Spleen (tissue), 11 donors: ENCODE results near the gene IGF2. TPM values are rescaled to one million over a fixed set of nuclear protein-coding genes. Genes with fewer than 3 reads are reported as not detected.
A peak's percentile ranks its signal among the peaks of the same experiment; 100 is the strongest.

Source experiments
- DNase-seq: peaks from one replicate; pipeline ENCODE4 v3.0.0-alpha.2; 2020
- H3K27ac ChIP-seq, 8 donors: fragments of 200-600 bp; sonication (generic) in 7 of 8; 1 replicate in 4 of 8; 2 replicates in 4 of 8; pipeline versions ENCODE4 v1.5.0 to v1.8.0; 2016 to 2021; ENCODE audit warnings: inconsistent platforms in 4 of 8, mild to moderate bottlenecking in 4 of 8, moderate library complexity in 1 of 8
- H3K27me3 ChIP-seq, 7 donors: fragments of 200-600 bp; sonication (generic) in 6 of 7; replicated peaks in 1 of 7; 1 replicate in 4 of 7; 2 replicates in 3 of 7; pipeline versions ENCODE4 v1.5.0 to v1.8.0; 2016 to 2021; ENCODE audit warnings: inconsistent platforms in 3 of 7, mild to moderate bottlenecking in 1 of 7
- H3K36me3 ChIP-seq, 6 donors: fragments of 200-600 bp; sonication (generic) in 5 of 6; 1 replicate in 4 of 6; 2 replicates in 2 of 6; pipeline versions ENCODE4 v1.5.0 to v1.8.0; 2016 to 2021; ENCODE audit warnings: inconsistent platforms in 2 of 6
- H3K4me1 ChIP-seq, 6 donors: fragments of 200-600 bp; sonication (generic) in 5 of 6; 1 replicate in 3 of 6; 2 replicates in 3 of 6; pipeline versions ENCODE4 v1.5.0 to v1.8.0; 2016 to 2021; ENCODE audit warnings: inconsistent platforms in 3 of 6
- H3K4me3 ChIP-seq, 8 donors: fragments of 200-600 bp; sonication (generic) in 7 of 8; 1 replicate in 4 of 8; 2 replicates in 4 of 8; pipeline versions ENCODE4 v1.5.0 to v1.8.0; 2016 to 2021; ENCODE audit warnings: inconsistent platforms in 4 of 8, mild to moderate bottlenecking in 4 of 8, moderate library complexity in 2 of 8
- H3K9me3 ChIP-seq, 8 donors: fragments of 200-600 bp; sonication (generic) in 7 of 8; 1 replicate in 4 of 8; 2 replicates in 4 of 8; pipeline versions ENCODE4 v1.5.0 to v1.8.0; 2016 to 2021; ENCODE audit warnings: inconsistent platforms in 4 of 8
- POLR2A ChIP-seq, 3 donors: fragments of 450-650 bp; IDR thresholded peaks; one replicate each; pipeline ENCODE4 v1.5.1; 2017; ENCODE audit warnings: antibody characterized with exemption in 3 of 3, mild to moderate bottlenecking in 1 of 3
- POLR2AphosphoS5 ChIP-seq, 3 donors: sonication (generic); formaldehyde crosslinking; IDR thresholded peaks; one replicate each; pipeline ENCODE4 v1.5.1; 2017; ENCODE audit warnings: antibody characterized with exemption in 3 of 3
- WGBS, 5 donors: extraction: QIAGEN DNeasy Blood & Tissue Kit in 3 of 5; methylation state at CpG; one replicate each; pipeline versions ENCODE4 v1.1.5 to v1.1.7; 2013 to 2018; 5-methylcytosine and 5-hydroxymethylcytosine counted together
- intact Hi-C: fragments of 100-400 bp; cut with DNase I; formaldehyde crosslinking; loops from one replicate; pipeline ENCODE4 v1.15.0; 2023; ENCODE audit warnings: low total_unique reads
- polyA plus RNA-seq, 3 donors: library from polyadenylated mRNA; stranded (reverse); fragments of 200-250 nt; gene quantifications; one replicate each; pipeline ENCODE4 v1.2.1, GENCODE V29; 2013
- total RNA-seq, 7 donors: library from RNA; depleted of rRNA in 3 of 7; stranded (reverse); fragments of >200 nt in 3 of 7; fragmentation: NEBNext Ultra II Directional in 4 of 7; extraction: Animal tissue kit (Norgen Biotek cat#: 25700) in 4 of 7; gene quantifications; one replicate each; pipeline versions ENCODE4 v1.1.0 to v1.2.1, GENCODE V29; 2016 to 2021
- TF ChIP-seq, protein P1 (sequence below), 11 experiments: fragments of 200-600 bp in 7 of 11; fragments of 450-650 bp in 4 of 11; sonication (generic) in 4 of 11; IDR thresholded peaks in 8 of 11; conservative IDR thresholded peaks in 3 of 11; 1 replicate in 7 of 11; 2 replicates in 4 of 11; pipeline versions ENCODE4 v1.4.0 to v1.8.0; 2016 to 2021; ENCODE audit warnings: antibody characterized with exemption in 11 of 11, inconsistent platforms in 4 of 11, mild to moderate bottlenecking in 1 of 11
- donor health status: healthy with polysubstance abuse.
- donor health status: DM: no; HTN: no; CAD: no; lungs with moderate emphysema.
- donor health status: DM: no; HTN: no; CAD: no.
- donor health status: Bipolar disorder and iron deficiency.
- donor health status: healthy.
- donor health status: DM: no; HTN: no; CAD: no.
- donor health status: DM: yes; HTN: yes; CAD: no.

IGF2 gene
- total and polyA plus RNA-seq, 10 donors: 0.74 to 66.6 (median 13.7) TPM

DNA sequence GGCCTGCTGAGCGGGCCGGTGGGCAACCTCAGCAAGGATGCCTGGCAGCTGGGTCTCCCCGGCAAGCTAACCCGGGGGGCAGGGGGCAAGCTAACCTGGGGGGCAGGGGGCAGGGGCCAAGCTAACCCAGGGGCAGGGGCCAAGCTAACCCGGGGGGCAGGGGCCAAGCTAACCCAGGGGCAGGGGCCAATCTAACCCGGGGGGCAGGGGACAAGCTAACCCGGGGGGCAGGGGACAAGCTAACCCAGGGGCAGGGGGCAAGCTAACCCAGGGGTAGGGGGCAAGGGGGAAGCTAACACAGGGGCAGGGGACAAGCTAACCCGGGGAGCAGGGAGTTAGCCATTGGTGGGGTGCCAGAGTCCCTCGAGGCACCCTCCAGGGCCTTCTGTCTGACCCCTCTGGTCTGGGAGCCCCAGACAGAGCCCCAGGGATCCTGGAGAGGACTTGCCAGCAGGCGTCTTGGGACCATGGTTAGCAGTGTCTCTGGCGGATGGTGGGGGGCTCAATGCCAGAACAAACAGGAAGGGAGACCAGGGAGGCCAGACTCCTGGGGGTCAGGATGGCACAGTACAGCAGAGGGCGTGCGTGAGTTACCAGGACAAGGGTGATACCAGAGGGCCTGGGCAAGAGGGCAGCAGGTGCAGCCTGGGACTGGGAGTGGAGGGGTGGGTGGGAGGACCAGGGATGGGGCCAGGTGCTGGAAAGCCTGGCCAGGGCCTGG is 16.1 kb downstream of the IGF2 start:
- Histone ChIP-seq H3K4me3 (no peak overlapping the region), H3K27ac (no peak overlapping the region), H3K4me1 (no peaks in the 10 kb centered on the region), H3K9me3 (no peaks in the 10 kb centered on the region), H3K36me3 (no peaks in the 10 kb centered on the region), H3K27me3 (peaks cover 0 to 49% (median 25%) of the 10 kb centered on the region in 7 donors)
- intact Hi-C loops: no loop called here
- TF ChIP-seq, protein P1, sequence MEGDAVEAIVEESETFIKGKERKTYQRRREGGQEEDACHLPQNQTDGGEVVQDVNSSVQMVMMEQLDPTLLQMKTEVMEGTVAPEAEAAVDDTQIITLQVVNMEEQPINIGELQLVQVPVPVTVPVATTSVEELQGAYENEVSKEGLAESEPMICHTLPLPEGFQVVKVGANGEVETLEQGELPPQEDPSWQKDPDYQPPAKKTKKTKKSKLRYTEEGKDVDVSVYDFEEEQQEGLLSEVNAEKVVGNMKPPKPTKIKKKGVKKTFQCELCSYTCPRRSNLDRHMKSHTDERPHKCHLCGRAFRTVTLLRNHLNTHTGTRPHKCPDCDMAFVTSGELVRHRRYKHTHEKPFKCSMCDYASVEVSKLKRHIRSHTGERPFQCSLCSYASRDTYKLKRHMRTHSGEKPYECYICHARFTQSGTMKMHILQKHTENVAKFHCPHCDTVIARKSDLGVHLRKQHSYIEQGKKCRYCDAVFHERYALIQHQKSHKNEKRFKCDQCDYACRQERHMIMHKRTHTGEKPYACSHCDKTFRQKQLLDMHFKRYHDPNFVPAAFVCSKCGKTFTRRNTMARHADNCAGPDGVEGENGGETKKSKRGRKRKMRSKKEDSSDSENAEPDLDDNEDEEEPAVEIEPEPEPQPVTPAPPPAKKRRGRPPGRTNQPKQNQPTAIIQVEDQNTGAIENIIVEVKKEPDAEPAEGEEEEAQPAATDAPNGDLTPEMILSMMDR (IDR thresholded peaks at IDR 0.05 in 8 of 11, conservative IDR thresholded peaks at IDR 0.05 in 3 of 11): no peak
- TF ChIP-seq POLR2A (IDR thresholded peaks at IDR 0.05) (no peak), POLR2AphosphoS5 (IDR thresholded peaks at IDR 0.05) (no peak)
- peak; percentile 53 for DNase-seq
- WGBS, 5 donors: 79 to 90% (median 89%) methylated on average over 7 to 13 of the region's 13 CpGs

DNA sequence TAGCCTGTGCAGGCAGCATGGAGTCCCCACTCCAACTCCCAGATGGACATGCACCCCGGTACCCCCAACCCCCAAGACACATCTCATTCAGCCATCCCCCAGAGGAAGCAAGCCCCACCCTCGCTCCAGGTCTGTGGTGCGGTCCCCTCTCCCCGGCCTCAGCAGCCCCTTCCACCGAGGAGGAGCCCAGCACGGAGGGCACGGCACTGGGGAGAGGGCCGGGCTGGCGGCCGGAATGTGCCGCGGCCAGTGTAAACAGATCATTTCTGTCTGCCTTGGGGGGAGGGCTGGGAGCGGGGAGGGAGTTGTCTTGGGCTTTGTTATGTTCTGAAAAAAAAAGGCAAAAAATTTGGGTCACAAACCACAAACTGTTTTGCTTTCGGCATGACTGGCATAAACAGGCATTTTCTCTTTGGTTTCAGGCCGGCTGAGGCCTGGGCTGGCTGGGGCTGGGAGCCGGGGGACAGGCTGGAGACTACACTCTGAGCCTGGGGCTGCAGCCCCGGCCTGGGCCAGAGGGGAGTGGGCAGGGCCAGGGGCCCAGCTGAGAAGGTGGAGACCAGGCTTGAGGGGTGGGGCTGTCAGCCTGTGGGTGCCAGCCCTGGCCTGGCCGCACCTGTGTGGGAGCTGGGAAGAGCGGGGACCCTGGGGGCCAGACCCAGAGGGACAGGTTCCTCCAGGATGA is 16.8 kb downstream of the IGF2 start:
- Histone ChIP-seq H3K4me1 (no peaks in the 10 kb centered on the region), H3K36me3 (no peaks in the 10 kb centered on the region), H3K9me3 (peaks cover 0 to 1% (median under 1%) of the 10 kb centered on the region in 8 donors), H3K27me3 (peaks cover 0 to 44% (median 25%) of the 10 kb centered on the region in 7 donors), H3K27ac (no peak overlapping the region), H3K4me3 (no peak overlapping the region)
- WGBS, 5 donors: 59 to 81% (median 65%) methylated on average over 15 to 19 of the region's 19 CpGs
- TF ChIP-seq POLR2AphosphoS5 (IDR thresholded peaks at IDR 0.05) (no peak), POLR2A (IDR thresholded peaks at IDR 0.05) (no peak)
- TF ChIP-seq, protein P1 (IDR thresholded peaks at IDR 0.05 in 8 of 11, conservative IDR thresholded peaks at IDR 0.05 in 3 of 11): no peak
- intact Hi-C loops: no loop called here
- peak; percentile 51 for DNase-seq

DNA sequence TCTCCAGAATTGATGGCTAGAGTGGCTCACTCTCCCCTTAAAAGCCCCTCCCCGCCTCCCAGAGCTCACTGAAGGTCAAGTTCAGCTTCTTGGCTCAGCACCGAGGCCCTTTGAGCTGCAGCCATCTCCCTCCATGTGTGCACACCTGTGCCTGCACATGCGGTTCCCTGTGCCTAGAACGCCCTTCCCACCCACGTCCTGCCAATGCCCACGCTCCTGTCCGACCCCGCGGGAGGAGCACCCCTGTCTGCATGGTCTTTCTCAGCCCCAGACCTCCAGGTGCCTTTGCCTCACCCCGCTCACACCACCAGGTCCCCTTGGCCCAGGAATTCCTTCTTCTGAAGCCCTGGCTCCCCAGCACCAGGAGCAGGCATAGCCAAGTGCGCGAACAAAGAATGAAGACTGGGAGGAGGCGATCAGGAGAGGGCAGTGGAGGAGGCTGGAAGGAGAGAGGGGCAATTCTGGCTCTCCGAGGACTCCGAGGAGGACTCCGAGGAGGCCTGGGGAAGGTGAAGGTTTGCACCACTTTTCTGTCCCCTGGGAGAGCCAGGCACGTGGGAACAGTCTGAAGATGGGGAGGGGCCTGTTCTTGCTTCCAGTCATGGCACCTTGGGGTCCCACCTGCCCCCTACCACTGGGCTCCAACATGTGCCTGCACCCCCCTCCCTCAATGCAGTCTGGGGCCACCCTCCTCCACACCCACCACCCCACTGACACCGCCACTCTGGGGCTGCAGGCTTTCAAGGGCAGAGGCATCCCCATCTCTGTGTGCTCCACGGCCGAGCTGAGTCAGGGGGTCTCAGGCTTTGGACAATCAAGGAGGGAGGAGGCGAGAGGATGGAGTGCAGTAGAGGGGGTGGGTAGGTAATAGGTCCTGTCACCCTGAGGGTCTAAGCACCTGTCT is 17.7 kb downstream of the IGF2 start:
- intact Hi-C loops: no loop called here
- peak; percentile 62 for DNase-seq
- TF ChIP-seq, protein P1 (IDR thresholded peaks at IDR 0.05 in 8 of 11, conservative IDR thresholded peaks at IDR 0.05 in 3 of 11): no peak
- TF ChIP-seq POLR2AphosphoS5 (IDR thresholded peaks at IDR 0.05) (no peak), POLR2A (IDR thresholded peaks at IDR 0.05) (no peak)
- Histone ChIP-seq H3K27ac (no peak overlapping the region), H3K36me3 (no peaks in the 10 kb centered on the region), H3K4me3 (no peak overlapping the region), H3K9me3 (peaks cover 0 to 10% (median 9%) of the 10 kb centered on the region in 8 donors), H3K27me3 (peaks cover 0 to 44% (median 25%) of the 10 kb centered on the region in 7 donors), H3K4me1 (no peaks in the 10 kb centered on the region)
- WGBS, 5 donors: 76 to 88% (median 84%) methylated on average over 20 to 21 of the region's 21 CpGs
